ENCODE results near the gene PGAP3. TPM values are rescaled to one million over a fixed set of nuclear protein-coding genes. Genes with fewer than 3 reads are reported as not detected.
"Not testable (repeated sequence)": the region's sequence is repeated elsewhere in the genome, so short reads cannot be mapped to it uniquely, and the experiment has no call there.

PGAP3 gene
- total RNA-seq, 1 donor from 2014 or later, result 23.8 TPM

DNA sequence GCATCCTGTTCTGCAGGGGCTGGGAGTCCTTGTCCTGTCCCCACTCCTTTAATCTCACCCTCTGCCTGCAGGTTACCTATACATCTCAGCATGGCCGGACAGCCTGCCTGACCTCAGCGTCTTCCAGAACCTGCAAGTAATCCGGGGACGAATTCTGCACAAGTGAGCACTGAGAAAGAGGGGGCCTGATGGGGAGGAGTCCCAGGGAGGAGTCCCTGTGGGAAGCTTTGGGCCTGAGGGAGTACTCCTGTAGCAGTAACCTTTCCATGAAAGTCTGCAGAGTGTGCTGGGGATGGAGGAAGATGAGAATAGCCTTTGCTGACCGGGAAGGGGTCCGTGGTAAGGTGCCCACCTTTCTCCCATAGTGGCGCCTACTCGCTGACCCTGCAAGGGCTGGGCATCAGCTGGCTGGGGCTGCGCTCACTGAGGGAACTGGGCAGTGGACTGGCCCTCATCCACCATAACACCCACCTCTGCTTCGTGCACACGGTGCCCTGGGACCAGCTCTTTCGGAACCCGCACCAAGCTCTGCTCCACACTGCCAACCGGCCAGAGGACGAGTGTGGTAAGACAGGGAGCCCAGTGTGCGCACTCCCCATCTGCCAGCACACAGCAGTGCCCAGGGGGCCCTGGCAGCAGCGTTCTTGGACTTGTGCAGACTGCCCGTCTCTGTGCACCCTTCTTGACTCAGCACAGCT lies 27.7 kb upstream of the PGAP3 start:
- ATAC-seq (no peak), DNase-seq (ENCODE audit: low spot score) (no peak)

DNA sequence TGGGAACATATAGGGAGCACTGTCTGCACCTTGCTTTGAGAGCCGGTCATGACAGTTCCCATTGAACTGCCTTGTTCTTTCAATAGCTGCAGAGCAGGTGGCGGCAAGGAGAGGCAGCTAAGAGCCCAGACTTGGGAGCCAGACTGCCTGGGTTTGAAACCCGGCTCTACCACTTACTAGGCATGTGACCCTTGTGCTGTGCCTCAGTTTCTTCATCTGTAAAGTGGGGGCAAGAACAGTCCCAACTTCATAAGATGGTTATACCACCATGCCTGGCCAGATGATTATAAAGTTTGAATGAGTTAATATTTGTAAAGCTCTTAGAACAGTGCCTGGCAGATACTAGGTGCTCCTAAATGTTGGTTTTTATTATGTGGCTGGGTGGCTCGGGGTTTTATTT lies 26.4 kb upstream of the PGAP3 start:
- no peak for DNase-seq (ENCODE audit: low spot score)
- no peak for ATAC-seq

- ATAC-seq (no peak), DNase-seq (ENCODE audit: low spot score) (no peak)
These were observed 24.0 kb upstream of the PGAP3 start for GRCh38 chr17:39711851-39712250.

DNA sequence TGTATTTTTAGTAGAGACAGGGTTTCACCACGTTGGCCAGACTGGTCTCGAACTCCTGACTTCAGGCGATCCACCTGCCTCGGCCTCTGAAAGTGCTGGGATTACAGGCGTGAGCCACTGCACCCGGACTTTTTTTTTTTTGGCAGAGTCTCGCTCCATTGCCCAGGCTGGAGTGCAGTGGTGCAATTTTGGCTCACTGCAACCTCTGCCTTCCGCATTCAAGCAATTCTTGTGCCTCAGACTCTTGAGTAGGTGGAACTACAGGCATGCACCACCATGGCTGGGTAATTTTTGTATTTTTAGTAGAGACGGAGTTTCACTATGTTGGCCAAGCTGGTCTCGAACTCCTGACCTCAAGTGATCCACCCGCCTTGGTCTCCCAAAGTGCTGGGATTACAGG lies 23.2 kb upstream of the PGAP3 start:
- ATAC-seq; DNase-seq (ENCODE audit: low spot score): not testable (repeated sequence)

GRCh38 chr17:39709998-39710964 lies 22.4 kb upstream of the PGAP3 start:
- DNase-seq (ENCODE audit: low spot score) (no peak), ATAC-seq (no peak)

- DNase-seq (ENCODE audit: low spot score), result no peak
- no peak for ATAC-seq
These were observed 21.6 kb upstream of the PGAP3 start for GRCh38 chr17:39709319-39709997.

GRCh38 chr17:39706921-39707337 lies 19.1 kb upstream of the PGAP3 start:
- no peak for ATAC-seq
- DNase-seq (ENCODE audit: low spot score), result no peak

- ATAC-seq (no peak), DNase-seq (ENCODE audit: low spot score) (no peak)
These were observed 18.5 kb upstream of the PGAP3 start for GRCh38 chr17:39706383-39706782.

GRCh38 chr17:39705786-39706348 lies 18.0 kb upstream of the PGAP3 start:
- DNase-seq (ENCODE audit: low spot score) (peak; percentile 95), ATAC-seq (peak; percentile 73)

- DNase-seq (ENCODE audit: low spot score) (no peak), ATAC-seq (no peak)
These were observed 17.1 kb upstream of the PGAP3 start for GRCh38 chr17:39704821-39705551.

DNA sequence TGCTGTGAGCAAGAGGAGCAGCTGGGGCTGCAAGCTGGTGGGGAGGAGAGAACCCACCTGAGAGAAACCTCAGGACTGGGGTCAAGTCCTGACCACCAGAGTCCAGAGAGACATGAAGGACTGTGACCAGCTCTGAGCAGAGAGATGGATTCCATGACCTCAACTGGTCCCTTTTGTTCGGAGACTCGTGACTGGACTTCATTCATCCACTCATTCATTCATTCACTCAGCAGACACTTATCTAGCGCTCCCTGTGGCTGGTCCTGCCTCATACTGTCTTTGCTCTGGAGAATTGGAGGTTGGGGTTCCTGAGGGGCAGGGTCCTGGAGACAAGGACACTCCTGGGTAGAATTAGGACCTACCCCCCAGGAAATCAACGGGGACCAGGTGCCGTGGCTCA lies 16.1 kb upstream of the PGAP3 start:
- no peak for DNase-seq (ENCODE audit: low spot score)
- no peak for ATAC-seq

- peak; percentile 63 for ATAC-seq
- DNase-seq (ENCODE audit: low spot score), result peak; percentile 80
These were observed 15.3 kb upstream of the PGAP3 start for GRCh38 chr17:39702901-39703893.

DNA sequence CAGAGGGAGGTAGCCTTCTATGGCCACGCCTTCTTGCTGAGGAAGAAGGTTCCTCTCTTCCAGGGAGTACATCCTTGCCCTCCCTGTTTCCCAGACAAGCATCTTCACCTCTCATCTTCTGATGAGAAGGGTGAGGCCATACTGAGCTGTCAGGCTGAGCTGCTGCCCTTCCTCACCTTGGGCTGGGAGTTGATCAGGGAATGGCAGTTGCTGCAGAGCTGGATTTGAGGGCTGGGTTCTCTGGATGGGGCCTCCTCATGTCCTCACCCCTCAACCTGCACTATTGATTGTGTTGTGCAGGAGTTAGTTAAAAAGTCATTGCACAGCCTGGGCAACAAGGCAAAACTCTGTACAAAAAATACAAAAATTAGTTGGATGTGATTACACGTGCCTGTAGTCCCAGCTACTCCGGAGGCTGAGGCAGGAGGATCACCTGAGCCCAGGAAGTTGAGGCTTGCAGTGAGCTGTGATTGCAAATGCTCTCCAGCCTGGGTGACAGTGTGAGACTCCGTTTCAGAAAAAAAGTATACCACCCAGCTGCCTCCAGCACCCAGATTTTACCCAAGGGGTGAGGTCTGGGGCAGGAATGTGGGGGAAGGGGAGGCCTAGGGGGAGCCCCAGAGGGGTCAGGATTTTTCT lies 14.0 kb upstream of the PGAP3 start:
- ATAC-seq, result no peak

DNA sequence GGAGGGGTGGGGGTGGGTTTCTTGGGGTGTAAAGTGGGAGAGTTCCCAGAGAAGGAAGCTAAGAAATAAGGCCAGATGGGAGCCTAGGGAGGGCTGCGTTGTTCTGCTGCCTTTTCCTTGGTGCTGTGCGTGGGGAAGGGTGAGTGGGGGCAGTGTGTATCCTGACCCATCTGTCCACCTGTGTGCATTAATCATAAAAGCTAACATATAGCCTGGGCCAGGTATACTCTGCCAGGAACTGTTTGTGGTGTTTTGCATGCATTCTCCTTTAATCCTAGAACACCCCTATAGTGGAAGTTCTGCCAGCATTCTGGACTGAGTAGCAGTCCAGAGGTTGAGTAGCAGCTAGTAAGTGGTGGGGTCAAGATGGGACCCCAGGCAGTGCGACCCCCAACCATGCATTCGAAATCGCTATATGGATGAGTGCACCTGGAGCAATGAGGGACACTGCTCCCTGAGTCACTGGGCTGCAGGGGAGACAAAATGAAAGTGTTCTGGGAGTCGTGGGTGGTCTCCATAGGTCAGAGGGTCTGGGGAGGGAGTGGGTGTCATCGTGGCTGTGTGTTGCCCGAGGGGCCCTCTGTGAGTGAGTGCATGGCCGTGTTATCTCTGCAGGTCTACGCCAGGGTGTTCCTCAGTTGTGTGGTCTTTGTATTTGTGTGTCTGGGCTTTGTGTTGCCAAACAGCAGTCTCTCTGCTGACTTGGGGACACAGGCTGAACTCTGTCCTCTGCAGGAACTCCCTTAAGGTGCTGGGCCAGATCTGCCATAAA lies 13.3 kb upstream of the PGAP3 start:
- DNase-seq (ENCODE audit: low spot score) (no peak), ATAC-seq (no peak)

More for the DNA sequence above, 14.0 kb upstream of the PGAP3 start:
- DNase-seq (ENCODE audit: low spot score), result no peak

GRCh38 chr17:39700148-39700987 lies 12.5 kb upstream of the PGAP3 start:
- ATAC-seq (peak; percentile 29), DNase-seq (ENCODE audit: low spot score) (no peak)

DNA sequence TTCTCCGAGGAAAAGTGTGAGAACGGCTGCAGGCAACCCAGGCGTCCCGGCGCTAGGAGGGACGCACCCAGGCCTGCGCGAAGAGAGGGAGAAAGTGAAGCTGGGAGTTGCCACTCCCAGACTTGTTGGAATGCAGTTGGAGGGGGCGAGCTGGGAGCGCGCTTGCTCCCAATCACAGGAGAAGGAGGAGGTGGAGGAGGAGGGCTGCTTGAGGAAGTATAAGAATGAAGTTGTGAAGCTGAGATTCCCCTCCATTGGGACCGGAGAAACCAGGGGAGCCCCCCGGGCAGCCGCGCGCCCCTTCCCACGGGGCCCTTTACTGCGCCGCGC lies 11.9 kb upstream of the PGAP3 start, which contains the start of gene ERBB2:
Gene ERBB2, plus strand, starts transcription at position 247 of the 330 bp plus-strand sequence. CDS start 175 bp downstream, outside the sequence.
- peak; percentile 11 for ATAC-seq
- no peak for DNase-seq (ENCODE audit: low spot score)

All from left lobe of liver (tissue), 2 donors.